Effector memory CD4-positive, alpha-beta T cell (primary cell): ENCODE data around the gene CFAP54.

ENCODE experiments used
- DNase-seq, 3 donors: peaks; one replicate each; pipeline ENCODE4 v3.0.0-alpha.2; 2020
- H3K27ac ChIP-seq: 2 replicates; pipeline ENCODE4 v1.7.0; 2013; ENCODE audit warnings: mild to moderate bottlenecking, low read length, moderate library complexity; ENCODE audit not compliant: insufficient read depth, poor library complexity, severe bottlenecking
- H3K27me3 ChIP-seq: replicated peaks from 2 replicates; pipeline ENCODE4 v1.7.0; 2013; ENCODE audit warnings: mild to moderate bottlenecking, low read length; ENCODE audit not compliant: insufficient read depth, control insufficient read depth, poor library complexity, severe bottlenecking
- H3K36me3 ChIP-seq: 2 replicates; pipeline ENCODE4 v1.7.0; 2013; ENCODE audit warnings: mild to moderate bottlenecking, low read length, moderate library complexity; ENCODE audit not compliant: control insufficient read depth, insufficient read depth
- H3K4me1 ChIP-seq: 2 replicates; pipeline ENCODE4 v1.7.0; 2013; ENCODE audit warnings: low read length, mild to moderate bottlenecking; ENCODE audit not compliant: control insufficient read depth, insufficient read depth, poor library complexity, severe bottlenecking
- H3K4me3 ChIP-seq: 2 replicates; pipeline ENCODE4 v1.7.0; 2013; ENCODE audit warnings: low read length, low read depth, mild to moderate bottlenecking; ENCODE audit not compliant: insufficient read depth, poor library complexity, severe bottlenecking
- H3K9me3 ChIP-seq: 2 replicates; pipeline ENCODE4 v1.7.0; 2013; ENCODE audit warnings: mild to moderate bottlenecking, low read length, moderate library complexity; ENCODE audit not compliant: control insufficient read depth

Gene CFAP54

DNA sequence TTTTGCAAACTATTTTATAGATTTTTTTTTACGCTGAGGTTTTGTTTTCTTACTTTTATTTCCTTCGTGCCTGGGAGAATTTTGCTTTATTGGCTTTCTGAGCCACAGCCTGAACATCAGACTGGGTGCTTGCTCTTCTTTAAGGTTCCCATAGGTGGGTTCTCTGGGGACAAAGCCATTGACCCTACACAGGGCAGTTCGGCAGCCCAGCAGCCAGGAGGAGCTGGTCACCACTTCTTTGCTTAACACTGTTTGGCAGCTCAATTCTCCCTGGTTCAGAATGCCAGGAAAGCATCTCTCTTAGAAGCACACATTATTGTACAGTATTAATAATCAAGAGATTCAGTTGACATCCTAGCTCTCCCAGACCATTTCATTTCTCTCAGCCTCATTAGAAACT lies 276.9 kb downstream of the CFAP54 start:
- DNase-seq: no peak
- H3K27me3 ChIP-seq: no peaks in the 10 kb centered on the region
- no peak overlapping the region for H3K27ac ChIP-seq
- no peaks in the 10 kb centered on the region for H3K4me1 ChIP-seq
- H3K4me3 ChIP-seq: no peak overlapping the region
- H3K9me3 ChIP-seq: no peaks in the 10 kb centered on the region
- no peaks in the 10 kb centered on the region for H3K36me3 ChIP-seq

DNA sequence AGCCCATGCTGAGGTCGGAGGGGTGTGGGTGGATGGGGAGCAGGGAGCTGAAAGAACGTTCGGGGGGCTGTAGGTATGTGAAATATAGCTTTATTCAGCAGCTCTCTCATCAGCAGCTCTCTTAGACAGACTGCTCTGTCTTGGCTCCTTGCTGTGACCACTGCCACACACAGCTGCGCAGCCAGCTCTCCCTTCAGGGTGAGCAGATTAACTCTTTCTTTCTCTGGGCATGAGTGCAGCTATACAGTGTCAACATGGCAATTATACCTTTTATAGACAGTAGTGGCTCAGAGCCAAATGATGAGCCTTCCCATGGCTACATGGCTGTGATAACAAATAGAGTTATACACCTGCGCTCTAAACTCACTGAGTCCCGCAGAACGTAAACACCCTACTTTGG lies 280.0 kb downstream of the CFAP54 start:
- Histone ChIP-seq H3K36me3 (no peaks in the 10 kb centered on the region), H3K4me3 (no peak overlapping the region), H3K27me3 (no peaks in the 10 kb centered on the region), H3K4me1 (no peaks in the 10 kb centered on the region), H3K27ac (no peak overlapping the region), H3K9me3 (no peaks in the 10 kb centered on the region)
- no peak for DNase-seq

DNA sequence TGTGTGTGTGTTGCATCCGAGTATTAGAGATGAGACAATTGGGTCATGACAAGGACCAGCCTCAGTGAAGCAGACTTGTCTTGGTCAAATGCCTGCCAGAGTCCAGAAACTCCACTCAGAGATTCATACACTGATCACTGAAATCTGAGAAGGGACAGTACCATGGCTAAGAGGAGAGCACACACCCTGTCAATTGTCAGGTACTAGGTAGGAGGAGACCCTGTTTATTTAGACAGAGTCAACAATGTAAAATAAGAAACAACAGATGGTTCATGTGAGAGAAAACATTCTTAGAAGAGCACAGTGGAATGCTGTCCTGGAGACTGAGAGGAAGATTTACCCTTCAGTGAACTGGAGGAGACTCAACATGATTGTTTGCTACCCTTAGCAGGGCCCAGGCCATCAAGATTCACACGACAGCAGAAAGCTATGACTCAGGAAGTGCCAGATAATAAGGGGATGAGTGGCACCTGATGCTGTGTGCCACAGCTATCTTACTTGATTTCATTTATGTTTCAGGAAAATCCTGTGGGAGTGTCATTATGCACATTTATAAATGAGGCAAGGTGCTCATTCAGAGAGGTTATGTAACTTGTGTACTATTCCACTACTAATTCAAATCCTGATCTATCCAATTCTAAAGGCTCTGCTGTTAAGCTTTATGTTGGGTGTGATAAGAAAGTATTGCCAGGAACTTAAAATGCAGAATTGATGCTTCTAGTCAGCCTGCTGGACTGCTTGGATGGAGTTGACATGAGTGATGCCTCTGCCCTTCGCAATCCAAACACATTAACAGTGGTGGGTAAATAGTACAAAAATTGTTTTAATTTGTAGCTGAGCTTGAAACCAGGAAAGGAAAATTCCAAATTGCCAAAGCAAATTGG lies 281.1 kb downstream of the CFAP54 start:
- H3K9me3 ChIP-seq: no peaks in the 10 kb centered on the region
- DNase-seq: no peak
- H3K36me3 ChIP-seq: no peaks in the 10 kb centered on the region
- no peaks in the 10 kb centered on the region for H3K4me1 ChIP-seq
- no peak overlapping the region for H3K27ac ChIP-seq
- H3K27me3 ChIP-seq: no peaks in the 10 kb centered on the region
- no peak overlapping the region for H3K4me3 ChIP-seq

DNA sequence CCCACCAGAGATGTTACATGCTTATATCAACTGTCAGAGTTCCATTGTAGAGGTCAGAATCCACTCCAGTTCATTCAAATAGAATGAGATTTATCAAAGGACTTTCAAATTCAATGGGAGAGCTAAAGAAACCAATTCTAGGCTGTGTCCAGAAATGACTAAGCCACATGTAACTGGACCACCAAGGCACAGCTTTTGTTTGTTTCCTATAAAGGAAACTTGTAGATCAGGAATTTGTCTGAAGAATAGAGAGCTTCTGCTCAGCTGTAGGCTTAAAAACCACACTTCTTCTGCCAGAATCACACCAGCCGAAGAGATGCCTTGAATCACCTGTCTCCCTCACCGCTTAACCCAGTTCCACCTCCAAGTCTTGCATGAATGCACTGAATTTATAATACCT lies 283.7 kb downstream of the CFAP54 start:
- DNase-seq: no peak
- Histone ChIP-seq H3K4me1 (no peaks in the 10 kb centered on the region), H3K27ac (no peak overlapping the region), H3K4me3 (no peak overlapping the region), H3K27me3 (no peaks in the 10 kb centered on the region), H3K36me3 (no peaks in the 10 kb centered on the region), H3K9me3 (no peaks in the 10 kb centered on the region)

DNA sequence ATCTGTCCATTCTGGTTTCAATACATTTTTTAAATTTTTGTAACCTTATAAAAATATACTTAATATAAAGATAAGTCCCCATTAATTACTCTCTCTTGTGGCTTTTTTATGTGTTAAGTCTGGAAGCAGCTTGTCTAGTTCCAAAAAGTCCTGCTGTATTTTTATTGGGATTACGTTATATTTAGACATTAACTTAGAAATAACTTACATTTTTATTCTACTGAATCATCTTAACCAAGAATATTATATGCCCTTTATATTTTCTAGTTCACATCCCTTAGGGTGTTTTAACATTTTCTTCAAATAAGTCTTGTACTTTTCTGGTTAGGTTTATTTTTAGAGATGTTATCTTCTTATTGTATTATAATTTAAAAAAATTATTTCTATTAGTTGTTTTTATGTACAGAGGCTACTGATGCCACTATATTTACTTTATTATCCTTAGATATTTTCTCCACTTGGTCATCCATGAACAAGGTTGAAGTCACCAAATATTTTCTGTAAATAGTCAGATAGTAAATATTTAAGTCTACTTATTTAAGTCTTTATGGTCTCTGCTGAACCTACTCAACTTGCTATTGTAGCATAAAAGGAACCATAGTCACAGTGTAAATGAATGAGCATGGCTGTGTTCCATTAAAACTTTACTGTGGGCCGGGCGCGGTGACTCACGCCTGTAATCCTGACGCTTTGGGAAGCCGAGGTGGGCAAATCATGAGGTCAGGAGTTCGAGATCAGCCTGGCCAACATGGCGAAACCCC lies 285.3 kb downstream of the CFAP54 start:
- DNase-seq: no peak
- Histone ChIP-seq H3K27me3 (no peaks in the 10 kb centered on the region), H3K4me3 (no peak overlapping the region), H3K9me3 (no peaks in the 10 kb centered on the region), H3K36me3 (no peaks in the 10 kb centered on the region), H3K27ac (no peak overlapping the region), H3K4me1 (no peaks in the 10 kb centered on the region)

DNA sequence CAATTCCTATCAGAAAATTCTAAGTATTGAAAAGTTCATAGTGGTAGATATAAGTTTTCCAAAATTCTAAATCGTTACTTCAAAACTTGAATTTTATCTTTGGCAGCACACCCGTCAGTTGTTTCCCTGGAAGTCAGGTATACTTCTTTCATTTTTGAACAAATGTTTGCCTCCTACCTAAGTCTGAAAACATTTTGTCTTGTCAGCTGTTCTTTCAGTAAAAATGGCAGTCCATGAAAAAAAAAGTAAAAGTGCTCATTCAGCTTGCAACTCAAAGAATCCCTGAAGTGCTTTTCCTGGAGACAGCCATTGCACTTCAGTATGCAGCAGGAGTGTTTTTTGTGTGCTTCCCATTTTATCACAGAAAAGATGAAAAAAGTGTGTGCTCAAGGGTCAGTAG lies 287.5 kb downstream of the CFAP54 start:
- no peaks in the 10 kb centered on the region for H3K36me3 ChIP-seq
- H3K27ac ChIP-seq: no peak overlapping the region
- H3K27me3 ChIP-seq: no peaks in the 10 kb centered on the region
- DNase-seq: no peak
- H3K4me1 ChIP-seq: no peaks in the 10 kb centered on the region
- no peak overlapping the region for H3K4me3 ChIP-seq
- no peaks in the 10 kb centered on the region for H3K9me3 ChIP-seq

DNA sequence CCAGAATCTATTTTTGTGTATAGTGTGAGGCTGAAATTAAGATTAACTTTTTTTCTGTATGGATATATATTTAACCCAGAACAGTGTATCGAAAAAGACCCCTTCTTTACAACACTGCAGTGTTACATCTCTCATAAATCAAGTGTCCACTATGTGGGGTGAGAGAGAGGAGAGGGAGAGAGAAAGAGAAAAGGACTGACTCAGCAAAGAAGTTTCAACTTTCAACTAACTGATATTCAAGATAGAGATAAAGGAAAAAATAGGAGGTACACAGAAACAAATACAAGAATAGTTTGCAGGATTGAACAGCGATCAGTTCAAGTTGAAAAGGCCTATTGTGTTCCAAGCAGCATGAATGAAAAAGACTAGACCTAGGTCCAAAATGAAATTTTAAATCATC lies 291.0 kb downstream of the CFAP54 start:
- no peak for DNase-seq
- Histone ChIP-seq H3K4me3 (no peak overlapping the region), H3K4me1 (no peaks in the 10 kb centered on the region), H3K9me3 (no peaks in the 10 kb centered on the region), H3K36me3 (no peaks in the 10 kb centered on the region), H3K27me3 (no peaks in the 10 kb centered on the region), H3K27ac (no peak overlapping the region)

DNA sequence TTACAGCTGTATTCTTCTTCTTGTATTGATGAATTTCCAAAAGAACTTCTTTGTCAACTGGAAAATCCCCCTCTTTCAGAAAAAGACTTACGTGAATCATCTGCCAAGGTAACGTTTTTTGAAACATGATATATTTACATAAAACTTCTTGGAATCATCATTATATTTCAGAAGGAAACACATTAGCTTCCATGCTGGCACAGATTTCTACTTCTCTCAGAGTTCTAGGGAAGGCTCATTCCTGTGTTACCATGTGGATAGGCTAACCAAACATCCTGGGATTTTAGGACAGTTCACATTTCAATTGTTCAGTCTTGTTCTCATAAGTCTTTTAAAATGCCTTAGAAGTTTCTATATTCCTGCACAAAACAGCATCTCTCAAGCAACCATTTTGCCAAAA lies 297.4 kb downstream of the CFAP54 start:
- H3K4me3 ChIP-seq: no peak overlapping the region
- no peaks in the 10 kb centered on the region for H3K27me3 ChIP-seq
- H3K27ac ChIP-seq: no peak overlapping the region
- no peaks in the 10 kb centered on the region for H3K4me1 ChIP-seq
- DNase-seq: no peak
- H3K9me3 ChIP-seq: no peaks in the 10 kb centered on the region
- H3K36me3 ChIP-seq: no peaks in the 10 kb centered on the region

DNA sequence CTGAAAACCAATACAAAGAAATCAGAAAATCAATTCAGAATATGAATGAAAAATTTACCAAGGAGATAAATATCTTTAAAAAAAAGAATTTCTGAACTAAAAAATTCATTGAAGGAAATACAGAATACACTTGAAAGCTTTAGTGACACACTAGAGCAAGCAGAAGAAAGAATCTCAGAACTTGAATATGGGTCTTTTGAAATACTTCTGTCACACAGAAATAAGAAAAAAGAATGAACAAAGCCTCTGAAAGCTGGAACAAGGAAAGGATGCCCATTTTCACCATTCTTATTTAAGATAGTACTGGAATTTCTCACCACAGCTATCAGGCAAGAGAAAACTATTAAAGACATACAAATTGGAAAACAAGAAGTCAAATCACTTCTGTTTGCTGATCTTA lies 314.6 kb downstream of the CFAP54 start:
- DNase-seq: no peak
- no peak overlapping the region for H3K27ac ChIP-seq
- no peaks in the 10 kb centered on the region for H3K9me3 ChIP-seq
- H3K36me3 ChIP-seq: no peaks in the 10 kb centered on the region
- H3K27me3 ChIP-seq: no peaks in the 10 kb centered on the region
- no peak overlapping the region for H3K4me3 ChIP-seq
- H3K4me1 ChIP-seq: no peaks in the 10 kb centered on the region

DNA sequence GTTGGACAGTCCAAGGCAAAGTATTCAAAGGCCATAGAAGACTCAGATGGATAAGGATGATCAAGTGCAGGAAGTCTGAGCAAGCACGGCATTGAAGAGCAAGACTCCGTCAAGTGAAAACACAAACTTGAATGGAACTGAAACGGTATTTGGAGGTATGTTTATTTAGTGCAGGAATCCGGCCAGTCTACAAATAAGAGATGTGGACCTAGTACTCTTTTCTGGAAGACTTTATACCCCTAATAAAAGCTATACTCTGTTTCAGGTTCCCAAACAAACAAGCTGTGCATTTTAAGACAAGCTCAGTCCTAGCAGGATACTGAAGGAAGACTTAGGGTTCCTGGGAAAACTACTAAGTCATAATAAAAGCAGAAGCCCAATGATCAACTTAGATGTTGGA lies 316.9 kb downstream of the CFAP54 start:
- H3K4me1 ChIP-seq: no peaks in the 10 kb centered on the region
- no peaks in the 10 kb centered on the region for H3K36me3 ChIP-seq
- DNase-seq: no peak
- no peaks in the 10 kb centered on the region for H3K27me3 ChIP-seq
- no peak overlapping the region for H3K27ac ChIP-seq
- H3K9me3 ChIP-seq: no peaks in the 10 kb centered on the region
- H3K4me3 ChIP-seq: no peak overlapping the region
